ENCODE measurements around the gene TBL1XR1.

The TBL1XR1 gene

DNA sequence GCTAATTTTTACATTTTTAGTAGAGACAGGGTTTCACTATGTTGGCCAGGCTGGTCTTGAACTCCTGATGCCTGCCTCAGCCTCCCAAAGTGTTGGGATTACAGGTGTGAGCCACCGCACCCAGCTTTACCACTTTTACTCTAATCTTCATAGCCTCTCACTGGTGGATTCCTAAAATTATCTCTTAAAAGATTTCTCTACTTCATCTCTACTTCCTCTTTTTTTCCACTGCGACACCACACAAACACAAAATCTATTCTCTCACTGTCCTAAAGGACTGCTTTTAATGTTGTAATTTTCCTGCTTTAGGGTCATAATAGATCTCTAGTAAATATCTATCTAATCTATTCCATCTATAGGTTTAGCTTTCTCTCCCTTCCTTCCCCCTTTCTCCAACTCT lies 34.0 kb upstream of the TBL1XR1 start:
- no peak for DNase-seq (ENCODE audit: low read depth)
- TF ChIP-seq, protein P1, sequence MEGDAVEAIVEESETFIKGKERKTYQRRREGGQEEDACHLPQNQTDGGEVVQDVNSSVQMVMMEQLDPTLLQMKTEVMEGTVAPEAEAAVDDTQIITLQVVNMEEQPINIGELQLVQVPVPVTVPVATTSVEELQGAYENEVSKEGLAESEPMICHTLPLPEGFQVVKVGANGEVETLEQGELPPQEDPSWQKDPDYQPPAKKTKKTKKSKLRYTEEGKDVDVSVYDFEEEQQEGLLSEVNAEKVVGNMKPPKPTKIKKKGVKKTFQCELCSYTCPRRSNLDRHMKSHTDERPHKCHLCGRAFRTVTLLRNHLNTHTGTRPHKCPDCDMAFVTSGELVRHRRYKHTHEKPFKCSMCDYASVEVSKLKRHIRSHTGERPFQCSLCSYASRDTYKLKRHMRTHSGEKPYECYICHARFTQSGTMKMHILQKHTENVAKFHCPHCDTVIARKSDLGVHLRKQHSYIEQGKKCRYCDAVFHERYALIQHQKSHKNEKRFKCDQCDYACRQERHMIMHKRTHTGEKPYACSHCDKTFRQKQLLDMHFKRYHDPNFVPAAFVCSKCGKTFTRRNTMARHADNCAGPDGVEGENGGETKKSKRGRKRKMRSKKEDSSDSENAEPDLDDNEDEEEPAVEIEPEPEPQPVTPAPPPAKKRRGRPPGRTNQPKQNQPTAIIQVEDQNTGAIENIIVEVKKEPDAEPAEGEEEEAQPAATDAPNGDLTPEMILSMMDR (conservative IDR thresholded peaks at IDR 0.05; ENCODE audit: low read length) = no peak
- H3K4me3 ChIP-seq (ENCODE audit: low read length) = no peak overlapping the region

GRCh38 chr3:177230641-177231040 lies 33.4 kb upstream of the TBL1XR1 start:
- TF ChIP-seq, protein P1 (conservative IDR thresholded peaks at IDR 0.05; ENCODE audit: low read length) = no peak
- DNase-seq (ENCODE audit: low read depth) = no peak
- no peak overlapping the region for H3K4me3 ChIP-seq (ENCODE audit: low read length)

GRCh38 chr3:177229791-177230190 lies 32.5 kb upstream of the TBL1XR1 start:
- TF ChIP-seq, protein P1 (conservative IDR thresholded peaks at IDR 0.05; ENCODE audit: low read length) = no peak
- peak; percentile 54 for DNase-seq (ENCODE audit: low read depth)
- no peak overlapping the region for H3K4me3 ChIP-seq (ENCODE audit: low read length)

DNA sequence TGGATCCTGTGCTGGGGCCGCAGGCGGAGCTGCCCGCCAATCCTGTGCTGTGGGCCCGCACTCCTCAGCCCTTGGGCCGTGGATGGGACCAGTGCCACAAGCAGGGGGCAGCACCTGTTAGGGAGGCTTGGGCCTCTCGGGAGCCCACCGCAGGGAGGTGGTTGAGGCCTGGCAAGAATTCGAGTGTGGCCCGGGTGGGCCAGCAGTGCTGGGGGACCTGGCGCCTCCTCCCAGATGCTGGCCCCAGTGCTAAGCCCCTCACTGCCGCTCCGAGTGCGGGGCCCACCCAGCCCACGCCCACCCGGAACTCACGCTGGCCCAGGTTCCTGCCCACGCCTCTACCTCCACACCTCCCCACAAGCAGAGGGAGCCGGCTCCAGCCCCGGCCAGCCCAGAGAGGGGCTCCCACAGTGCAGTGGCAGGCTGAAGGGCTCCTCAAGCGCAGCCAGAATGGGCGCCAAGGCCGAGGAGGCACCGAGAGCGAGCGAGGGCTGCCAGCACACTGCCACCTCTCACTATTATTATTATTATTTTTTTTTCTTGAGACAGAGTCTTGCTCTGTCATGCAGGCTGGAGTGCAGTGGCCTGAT lies 31.4 kb upstream of the TBL1XR1 start:
- no peak overlapping the region for H3K4me3 ChIP-seq (ENCODE audit: low read length)
- DNase-seq (ENCODE audit: low read depth) = no peak
- TF ChIP-seq, protein P1 (conservative IDR thresholded peaks at IDR 0.05; ENCODE audit: low read length) = no peak

DNA sequence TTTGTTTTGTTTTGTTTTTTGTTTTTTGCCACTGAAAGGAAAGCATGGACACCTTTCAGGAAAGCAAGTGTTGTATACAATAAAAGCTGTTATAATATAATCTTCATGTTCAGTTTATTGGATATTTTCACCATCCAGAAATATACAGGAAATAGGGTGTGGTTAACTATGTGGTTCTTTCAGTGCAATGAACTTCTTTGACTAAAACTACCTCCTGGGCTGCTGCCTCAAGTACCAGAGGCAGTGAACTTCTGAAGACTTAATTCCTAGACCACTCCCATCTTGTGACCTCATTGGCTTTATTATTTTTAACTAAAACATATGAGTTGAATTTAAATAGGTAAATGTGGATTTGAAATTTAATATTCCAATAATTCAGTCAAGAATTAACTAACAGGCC lies 27.1 kb upstream of the TBL1XR1 start:
- TF ChIP-seq, protein P1 (conservative IDR thresholded peaks at IDR 0.05; ENCODE audit: low read length) = no peak
- DNase-seq (ENCODE audit: low read depth) = no peak
- no peak overlapping the region for H3K4me3 ChIP-seq (ENCODE audit: low read length)

GRCh38 chr3:177221744-177222143 lies 24.5 kb upstream of the TBL1XR1 start:
- DNase-seq (ENCODE audit: low read depth) = no peak
- no peak overlapping the region for H3K4me3 ChIP-seq (ENCODE audit: low read length)
- TF ChIP-seq, protein P1 (conservative IDR thresholded peaks at IDR 0.05; ENCODE audit: low read length) = no peak

DNA sequence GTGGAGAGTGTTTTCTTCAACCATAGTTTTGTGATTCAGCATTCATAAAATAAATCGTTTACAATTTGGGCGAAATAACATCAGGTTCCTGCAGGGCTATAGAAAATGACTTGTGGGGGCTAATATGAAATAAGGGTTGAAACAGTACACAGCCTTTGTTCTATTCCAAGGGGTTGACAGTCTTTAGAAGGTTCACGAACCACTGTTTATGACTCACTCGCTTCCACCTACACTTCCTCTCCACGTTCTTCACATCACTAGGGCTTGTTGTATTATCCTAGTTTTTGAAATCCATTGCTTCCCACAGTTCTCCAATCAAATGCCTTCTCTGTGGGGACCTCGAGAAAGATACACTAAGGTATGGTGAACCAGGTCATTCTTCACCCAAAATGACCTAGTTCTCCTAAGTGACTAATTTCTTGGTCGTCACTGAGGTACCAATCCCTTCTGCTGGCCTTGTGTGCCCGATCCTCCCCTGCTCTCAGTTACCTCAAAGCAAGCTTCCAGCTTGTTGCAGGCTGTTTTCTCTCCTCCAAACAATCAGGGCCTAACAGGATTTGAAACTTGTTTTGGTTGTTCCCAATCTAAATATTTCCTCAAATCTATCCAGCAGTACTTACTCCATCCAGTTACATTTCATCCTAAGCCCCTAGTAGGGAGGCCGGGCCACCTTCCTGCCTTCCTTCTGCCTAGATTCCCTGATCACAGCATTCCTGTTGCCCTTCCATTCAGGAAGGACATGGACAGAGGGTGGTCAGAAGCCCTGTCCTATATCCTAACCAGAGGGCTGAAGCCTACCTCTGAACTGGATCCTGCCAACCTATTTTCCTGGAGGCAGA lies 23.1 kb upstream of the TBL1XR1 start:
- TF ChIP-seq, protein P1 (conservative IDR thresholded peaks at IDR 0.05; ENCODE audit: low read length) = no peak
- DNase-seq (ENCODE audit: low read depth) = no peak
- H3K4me3 ChIP-seq (ENCODE audit: low read length) = no peak overlapping the region
